LHCN-M2 (cell line): ENCODE data around the gene PRAC2. TPM values are rescaled to one million over a fixed set of nuclear protein-coding genes. Genes with fewer than 3 reads are reported as not detected.

Experiments used
- DNase-seq: peaks from one replicate; pipeline ENCODE4 v3.0.0-alpha.2; 2012; ENCODE audit warnings: low read depth
- total RNA-seq: library from RNA; depleted of rRNA; stranded (reverse); fragments of >200 nt; gene quantifications from 2 replicates; pipeline ENCODE4 v1.2.3, GENCODE V29; 2014

Gene PRAC2
- total RNA-seq, 1 experiment from 2014 or later, result not detected

DNA sequence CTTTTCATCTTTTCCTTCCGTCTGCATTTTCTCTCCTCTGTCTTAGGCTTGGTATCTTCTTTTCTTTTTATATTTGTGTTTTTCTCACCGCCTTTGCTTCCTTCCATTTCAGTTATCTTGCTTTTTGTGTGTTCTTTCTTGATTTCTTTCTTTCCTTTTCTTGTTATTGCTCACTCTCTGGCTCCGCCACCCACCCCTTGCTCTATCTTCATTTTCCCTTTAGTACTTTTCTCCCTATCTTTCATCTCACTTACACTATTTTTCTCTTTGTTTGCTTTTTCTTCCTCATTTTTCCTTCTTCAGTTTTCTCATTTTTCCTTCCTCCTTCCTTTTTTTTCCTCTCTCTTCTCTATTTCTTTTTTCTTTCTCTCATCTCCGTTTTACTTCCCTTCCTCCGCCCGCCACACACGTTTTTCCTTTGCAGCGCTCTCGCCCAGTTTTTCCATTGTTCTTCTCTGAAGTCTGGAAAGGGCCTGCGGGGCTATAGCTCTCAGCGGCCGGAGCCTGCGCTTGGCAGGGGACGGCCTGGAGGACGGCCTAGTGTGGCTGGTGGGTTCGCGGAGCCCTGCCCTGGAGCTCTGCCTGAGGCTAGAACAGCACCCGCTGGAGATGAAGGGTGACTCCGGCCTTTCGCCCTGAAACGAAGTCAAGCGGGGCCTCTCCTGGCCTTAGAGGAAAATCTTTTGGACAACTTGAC is 10.8 kb downstream of the PRAC2 start:
- DNase-seq, result no peak

DNA sequence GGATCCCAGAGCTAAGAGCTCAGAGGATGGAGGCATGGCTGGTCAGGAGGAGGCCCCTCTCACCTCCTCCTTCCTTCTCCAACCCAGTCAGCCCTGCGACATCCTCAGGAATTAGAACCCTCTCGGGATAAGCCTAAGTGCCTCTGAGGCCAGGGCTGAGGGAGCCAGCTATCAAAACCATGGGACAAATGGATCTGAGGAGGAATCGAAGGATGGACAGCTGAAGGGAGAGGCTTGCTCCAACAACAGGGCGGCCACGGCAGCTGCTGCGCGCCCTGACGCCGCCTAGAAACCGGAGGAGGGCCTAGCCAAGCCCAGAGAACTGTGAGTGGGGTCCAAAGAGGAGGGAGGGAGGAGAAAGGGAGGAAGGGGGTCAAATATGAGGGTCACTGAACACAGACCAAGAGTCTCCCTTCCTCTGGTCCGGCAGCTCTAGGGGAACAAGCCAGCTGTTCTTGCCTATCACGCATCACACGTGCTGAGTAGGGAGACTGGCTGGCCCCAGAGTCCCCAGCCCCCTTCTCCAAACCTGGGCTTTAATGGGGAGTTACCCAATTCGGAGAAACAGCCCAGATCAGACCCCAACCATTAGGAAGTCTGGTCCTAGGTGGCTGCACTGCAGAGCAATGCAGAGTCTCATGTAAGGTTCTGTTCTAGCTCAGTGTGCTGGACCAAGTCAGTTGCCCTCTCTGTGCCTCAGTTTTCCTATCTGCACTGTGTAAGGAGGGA is 11.5 kb downstream of the PRAC2 start:
- DNase-seq, result no peak

DNA sequence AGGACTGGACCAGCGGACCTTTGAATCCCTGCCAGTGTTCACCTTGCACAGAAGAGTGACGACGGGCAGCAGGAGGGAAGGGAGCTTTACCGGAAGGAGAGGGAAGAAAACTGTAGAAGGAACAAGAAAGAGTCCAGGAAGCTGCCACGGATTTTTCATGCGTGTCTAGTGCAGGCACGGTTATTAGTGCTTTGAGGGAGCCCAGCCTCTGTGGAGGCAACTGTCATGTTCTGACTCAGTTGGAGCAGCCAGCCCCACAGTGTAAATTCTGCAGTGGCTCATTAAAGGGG is 12.0 kb downstream of the PRAC2 start:
- DNase-seq, result no peak

GRCh38 chr17:48737330-48738043 is 14.5 kb downstream of the PRAC2 start:
- no peak for DNase-seq

GRCh38 chr17:48738424-48738802 is 15.4 kb downstream of the PRAC2 start:
- no peak for DNase-seq

GRCh38 chr17:48738803-48739526 is 16.0 kb downstream of the PRAC2 start:
- DNase-seq, result no peak

GRCh38 chr17:48740537-48740936 is 17.6 kb downstream of the PRAC2 start:
- DNase-seq, result no peak

DNA sequence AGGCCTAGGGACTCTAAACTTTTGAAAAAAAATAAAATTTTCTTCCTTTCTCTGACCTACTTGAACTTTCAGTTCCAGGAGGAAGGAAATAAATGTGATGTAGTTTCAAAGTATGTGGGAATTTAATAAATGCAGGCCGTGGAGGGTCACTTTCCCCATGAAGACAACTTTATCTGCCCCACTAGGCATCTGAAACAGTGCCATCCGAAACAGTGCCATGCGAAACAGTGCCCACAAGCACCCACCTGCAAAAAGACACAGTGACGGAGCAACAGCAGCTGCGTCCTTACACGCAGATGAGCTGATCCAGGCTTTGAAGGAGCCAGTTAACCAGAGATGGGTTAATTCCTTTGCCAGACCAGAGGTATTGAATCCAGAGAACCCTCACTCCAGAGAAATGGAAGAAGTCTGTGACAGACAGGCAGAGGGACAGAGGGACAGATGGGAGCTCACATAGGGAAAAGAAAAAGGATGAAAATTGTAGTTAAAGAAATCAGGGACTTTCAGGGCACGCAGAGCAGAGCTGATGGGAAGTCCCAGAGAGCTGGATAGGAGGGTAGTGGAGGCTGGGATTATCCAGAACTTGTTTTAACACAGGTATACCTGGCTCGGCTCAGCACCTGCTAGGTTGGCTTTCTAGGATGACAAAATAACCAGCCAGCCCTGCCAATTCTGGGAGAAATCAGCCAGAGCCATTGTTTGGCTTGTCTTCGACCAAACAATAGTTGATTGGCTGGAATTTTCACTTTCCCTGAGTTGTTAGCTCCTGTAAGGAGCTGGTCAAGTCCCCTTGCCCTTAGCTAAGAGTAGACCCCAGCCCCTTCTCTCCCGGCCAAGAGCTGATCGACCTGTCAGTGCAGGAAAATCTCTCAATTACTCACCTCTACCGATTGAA is 22.6 kb downstream of the PRAC2 start:
- no peak for DNase-seq

DNA sequence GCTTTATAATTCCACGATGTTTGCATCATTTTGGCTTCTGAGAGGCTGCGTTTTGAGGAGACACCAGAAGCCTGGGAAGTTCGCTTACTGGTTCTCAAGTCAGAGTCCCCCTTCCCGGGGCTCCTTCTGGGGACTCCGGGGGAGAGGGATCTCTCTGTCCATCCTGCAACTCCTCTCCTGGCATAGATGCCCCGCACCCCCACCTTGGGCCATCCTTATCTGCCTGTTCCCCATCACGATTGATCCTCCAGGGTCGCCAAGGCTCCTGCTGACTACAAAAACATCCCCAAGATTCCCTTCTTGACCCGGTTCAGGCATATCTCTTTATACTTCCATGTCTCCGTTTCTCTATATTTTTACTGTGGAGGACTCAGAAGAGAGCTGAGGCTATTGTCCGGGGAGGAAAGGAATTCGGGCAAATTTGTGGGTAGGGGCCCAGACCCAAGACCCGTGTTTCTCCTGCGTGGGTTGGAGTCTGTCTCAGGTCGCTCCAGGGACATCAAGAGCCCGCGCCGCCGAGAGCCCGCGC is 24.0 kb downstream of the PRAC2 start:
- DNase-seq, result no peak

- DNase-seq, result no peak
Observed at GRCh38 chr17:48747445-48748363, 24.7 kb downstream of the PRAC2 start.

DNA sequence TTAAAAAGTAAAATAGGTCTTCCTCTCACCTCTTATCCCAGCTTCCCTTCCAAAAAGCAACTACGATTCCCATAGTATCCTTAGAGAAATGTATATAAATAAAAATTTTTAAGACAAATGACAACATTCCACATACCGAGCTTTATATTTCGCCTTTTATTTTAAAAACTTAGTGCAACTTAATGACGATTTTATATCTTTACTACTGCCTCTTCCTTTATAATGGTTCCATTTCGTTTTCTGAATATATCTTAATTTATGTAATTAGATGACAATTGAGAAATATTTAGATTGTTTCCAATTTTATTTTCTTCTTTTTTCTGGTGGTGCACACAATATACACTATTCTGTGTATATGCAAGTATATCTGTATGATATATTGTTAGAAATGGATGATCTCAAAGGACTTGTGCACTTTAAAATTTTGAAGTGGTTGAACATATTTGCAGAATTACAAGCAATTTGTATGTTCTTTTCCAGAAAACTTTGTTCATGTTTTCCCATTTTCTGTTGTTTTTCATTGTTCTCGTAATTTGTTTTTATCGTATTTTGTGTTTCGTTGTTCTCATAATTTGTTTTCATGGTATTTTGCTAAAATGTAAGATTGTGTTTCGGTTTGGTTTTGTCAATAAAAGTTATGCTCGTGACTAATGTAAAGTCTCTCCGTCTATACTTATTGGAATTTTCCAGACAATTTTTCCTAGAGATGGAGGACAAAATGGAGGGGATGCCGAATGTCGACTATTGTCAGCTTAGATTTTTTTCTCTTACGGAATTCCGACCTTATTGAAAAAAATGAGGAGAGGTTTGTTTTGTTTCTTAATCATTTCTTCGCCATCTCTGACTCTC is 26.0 kb downstream of the PRAC2 start:
- no peak for DNase-seq

- no peak for DNase-seq
Observed at GRCh38 chr17:48749621-48750553, 26.9 kb downstream of the PRAC2 start.

GRCh38 chr17:48751172-48751571 is 28.2 kb downstream of the PRAC2 start:
- peak; percentile 19 for DNase-seq

- DNase-seq, result no peak
Observed at GRCh38 chr17:48751733-48752398, 28.9 kb downstream of the PRAC2 start.

DNA sequence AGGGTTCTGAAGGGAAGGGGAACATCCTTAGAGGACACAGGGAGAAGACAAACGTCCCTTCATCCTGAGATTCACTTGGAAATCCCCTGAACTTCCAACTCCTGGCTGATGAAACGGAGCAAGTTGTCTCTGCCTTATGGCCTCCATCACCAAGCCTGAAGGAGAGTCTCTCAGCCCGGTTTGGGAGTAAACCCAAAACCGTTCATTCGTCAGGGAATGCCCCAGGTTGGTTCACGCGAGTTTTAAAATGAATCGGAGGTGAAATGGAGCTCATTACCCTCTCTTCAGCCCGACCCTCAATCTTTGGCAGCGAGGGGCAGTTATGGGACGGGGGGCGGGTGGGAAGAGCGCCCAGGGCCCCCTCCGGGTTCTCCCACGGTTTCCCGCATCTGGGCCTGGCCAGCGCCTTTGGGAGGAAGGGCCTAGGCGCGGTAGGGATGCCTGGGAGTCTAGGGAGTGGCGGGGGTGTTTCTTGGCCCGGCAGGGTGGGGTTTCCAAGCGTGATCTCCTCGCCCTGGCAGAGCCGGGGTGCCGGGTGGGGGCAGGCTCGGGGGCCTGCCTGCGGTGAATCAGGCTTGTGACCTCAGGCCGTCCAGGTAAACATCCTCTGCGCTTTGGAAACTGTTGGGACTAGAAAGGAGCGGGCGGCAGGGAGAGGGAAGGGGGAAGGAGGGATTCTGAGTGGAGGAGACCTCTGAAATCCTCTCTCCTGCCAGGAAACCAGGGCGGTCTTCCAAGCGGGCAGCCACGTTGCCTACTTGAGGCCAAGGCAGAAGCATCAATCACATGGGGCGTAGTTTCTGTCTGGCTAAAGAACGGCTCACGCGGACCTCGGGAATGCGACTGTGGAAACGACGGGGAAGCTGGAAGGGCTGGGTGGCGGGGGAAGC is 29.7 kb downstream of the PRAC2 start:
- no peak for DNase-seq
